ENCODE results near the gene ASAP2. TPM values are rescaled to one million over a fixed set of nuclear protein-coding genes. Genes with fewer than 3 reads are reported as not detected.

The ASAP2 gene
- total and polyA plus RNA-seq, 8 donors: 21.1 to 41.8 (median 35.1) TPM

GRCh38 chr2:9184361-9184760 is 22.3 kb upstream of the ASAP2 start:
- DNase-seq (no peak), ATAC-seq (no peak)
- H3K27me3 ChIP-seq: no peaks in the 10 kb centered on the region
- intact Hi-C loops (cut with DNase I): no loop called here
- no peaks in the 10 kb centered on the region for H3K36me3 ChIP-seq
- no peak for TF ChIP-seq CTCF (IDR thresholded peaks at IDR 0.05)
- H3K4me1 ChIP-seq: no peaks in the 10 kb centered on the region
- H3K27ac ChIP-seq: no peak overlapping the region
- no peak overlapping the region for H3K4me3 ChIP-seq
- H3K9me3 ChIP-seq: no peaks in the 10 kb centered on the region

- no peak overlapping the region for H3K27ac ChIP-seq
- ATAC-seq: no peak
- H3K36me3 ChIP-seq: no peaks in the 10 kb centered on the region
- peaks cover 6 to 18% of the 10 kb centered on the region in 2 donors for H3K4me1 ChIP-seq
- H3K4me3 ChIP-seq: no peak overlapping the region
- no peak for DNase-seq
- no peak for TF ChIP-seq CTCF (IDR thresholded peaks at IDR 0.05)
- H3K9me3 ChIP-seq: no peaks in the 10 kb centered on the region
- no peaks in the 10 kb centered on the region for H3K27me3 ChIP-seq
- intact Hi-C loops (cut with DNase I): no loop called here
Observed at GRCh38 chr2:9187620-9188214, 18.9 kb upstream of the ASAP2 start.

GRCh38 chr2:9188823-9189222 is 17.8 kb upstream of the ASAP2 start:
- DNase-seq (no peak), ATAC-seq (no peak)
- no peak for TF ChIP-seq CTCF (IDR thresholded peaks at IDR 0.05)
- H3K4me3 ChIP-seq: no peak overlapping the region
- H3K27me3 ChIP-seq: no peaks in the 10 kb centered on the region
- peaks cover 6 to 18% of the 10 kb centered on the region in 2 donors for H3K4me1 ChIP-seq
- H3K9me3 ChIP-seq: no peaks in the 10 kb centered on the region
- intact Hi-C loops (cut with DNase I): no loop called here
- H3K36me3 ChIP-seq: no peaks in the 10 kb centered on the region
- H3K27ac ChIP-seq: no peak overlapping the region

- Histone ChIP-seq H3K4me3 (no peak overlapping the region), H3K4me1 (peaks cover 6 to 18% of the 10 kb centered on the region in 2 donors), H3K27ac (no peak overlapping the region), H3K27me3 (no peaks in the 10 kb centered on the region), H3K36me3 (no peaks in the 10 kb centered on the region), H3K9me3 (no peaks in the 10 kb centered on the region)
- DNase-seq (no peak), ATAC-seq (no peak)
- intact Hi-C loops (cut with DNase I): no loop called here
- no peak for TF ChIP-seq CTCF (IDR thresholded peaks at IDR 0.05)
Observed at GRCh38 chr2:9189901-9190300, 16.7 kb upstream of the ASAP2 start.

GRCh38 chr2:9191041-9191481 is 15.6 kb upstream of the ASAP2 start:
- no peaks in the 10 kb centered on the region for H3K27me3 ChIP-seq
- DNase-seq (peak in 2 of 4 donors; percentile 63 to 76), ATAC-seq (peak; percentile 81)
- H3K27ac ChIP-seq: peak overlapping the region; percentile 53 to 66
- H3K36me3 ChIP-seq: no peaks in the 10 kb centered on the region
- H3K9me3 ChIP-seq: no peaks in the 10 kb centered on the region
- H3K4me3 ChIP-seq: no peak overlapping the region
- no peak for TF ChIP-seq CTCF (IDR thresholded peaks at IDR 0.05)
- intact Hi-C loops (cut with DNase I): no loop called here
- peaks cover 6 to 18% of the 10 kb centered on the region in 2 donors for H3K4me1 ChIP-seq

Measured in left lung (tissue), 10 donors.